Inflammatory macrophage (primary cell): ENCODE results near the gene C16orf96.

Experiments
- DNase-seq, 2 donors: peaks; one replicate each; pipeline ENCODE4 v3.0.0-alpha.2; 2020 to 2022

C16orf96 gene

DNA sequence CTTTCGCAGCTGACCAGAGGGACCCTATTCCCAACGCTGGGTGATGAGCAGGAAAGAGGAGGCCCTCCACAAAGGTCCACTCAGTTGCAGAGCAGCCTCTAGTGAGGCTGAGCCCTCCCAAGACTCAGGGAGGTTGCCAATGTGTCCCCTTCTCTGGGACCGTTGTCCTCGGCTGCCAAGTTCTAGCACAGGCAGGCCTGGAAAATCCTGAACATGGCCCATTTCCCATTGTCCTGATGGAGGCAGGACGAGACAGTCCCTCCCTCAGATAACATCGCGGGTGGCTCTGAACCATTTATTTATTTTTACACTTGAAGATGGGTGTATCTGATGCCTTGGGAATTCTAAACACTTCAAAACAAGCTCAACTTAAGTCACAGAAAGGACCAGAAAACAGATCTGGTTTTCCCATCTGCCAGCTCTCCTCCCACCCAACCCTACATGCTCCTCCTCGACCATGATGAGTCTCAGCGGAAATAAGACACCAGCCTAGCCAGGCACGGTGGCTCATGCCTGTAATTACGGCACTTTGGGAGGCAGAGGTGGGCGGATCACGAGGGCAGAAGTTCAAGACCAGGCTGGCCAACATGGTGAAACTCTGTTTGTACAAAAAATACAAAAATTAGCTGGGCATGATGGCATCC lies 30.4 kb upstream of the C16orf96 start:
- DNase-seq, result no peak

- no peak for DNase-seq
Observed at GRCh38 chr16:4529085-4530060, 26.8 kb upstream of the C16orf96 start.

DNA sequence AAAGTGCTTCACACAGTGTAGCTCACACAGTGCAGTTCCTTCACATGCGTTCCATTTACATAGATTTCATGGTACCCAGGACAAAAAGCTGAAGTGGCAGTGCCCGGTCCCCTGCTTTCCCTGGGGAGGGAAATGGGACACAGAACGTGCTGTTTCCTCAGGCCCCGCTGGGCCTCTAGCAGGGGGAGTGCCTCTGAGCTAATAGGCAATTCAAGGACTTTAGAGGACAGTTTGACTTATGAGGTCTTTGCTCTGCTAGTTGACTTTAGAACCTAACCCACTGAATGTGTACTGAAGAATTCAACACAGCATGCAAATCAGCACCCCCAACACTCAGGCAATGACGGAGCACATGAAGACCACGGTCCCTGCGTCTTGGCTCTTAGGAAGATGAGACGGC lies 24.3 kb upstream of the C16orf96 start:
- no peak for DNase-seq

- no peak for DNase-seq
Observed at GRCh38 chr16:4532238-4532637, 23.9 kb upstream of the C16orf96 start.

DNA sequence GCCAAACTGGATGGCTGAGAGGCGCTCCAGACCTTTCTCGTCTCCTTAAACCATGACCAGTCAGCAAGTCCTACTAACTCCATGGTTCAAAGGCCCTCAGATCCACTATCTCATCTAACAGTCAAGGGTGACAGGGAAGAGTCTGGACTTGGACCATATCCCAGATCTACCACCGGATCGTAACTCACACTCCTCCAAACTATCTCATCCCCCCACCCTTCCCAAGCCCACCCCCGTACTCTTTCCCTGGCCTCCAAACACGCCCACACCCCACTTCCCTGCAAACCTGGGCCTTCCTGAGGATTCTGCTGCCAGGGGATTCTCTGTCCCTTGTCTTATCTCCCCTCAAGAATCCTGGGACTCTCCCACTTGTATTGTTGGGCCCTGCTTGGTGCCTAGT lies 22.6 kb upstream of the C16orf96 start:
- DNase-seq, result no peak

- DNase-seq, result no peak
Observed at GRCh38 chr16:4534151-4534790, 21.9 kb upstream of the C16orf96 start.

GRCh38 chr16:4535627-4536108 lies 20.5 kb upstream of the C16orf96 start:
- DNase-seq, result peak in 1 of 2 donors; percentile 13

DNA sequence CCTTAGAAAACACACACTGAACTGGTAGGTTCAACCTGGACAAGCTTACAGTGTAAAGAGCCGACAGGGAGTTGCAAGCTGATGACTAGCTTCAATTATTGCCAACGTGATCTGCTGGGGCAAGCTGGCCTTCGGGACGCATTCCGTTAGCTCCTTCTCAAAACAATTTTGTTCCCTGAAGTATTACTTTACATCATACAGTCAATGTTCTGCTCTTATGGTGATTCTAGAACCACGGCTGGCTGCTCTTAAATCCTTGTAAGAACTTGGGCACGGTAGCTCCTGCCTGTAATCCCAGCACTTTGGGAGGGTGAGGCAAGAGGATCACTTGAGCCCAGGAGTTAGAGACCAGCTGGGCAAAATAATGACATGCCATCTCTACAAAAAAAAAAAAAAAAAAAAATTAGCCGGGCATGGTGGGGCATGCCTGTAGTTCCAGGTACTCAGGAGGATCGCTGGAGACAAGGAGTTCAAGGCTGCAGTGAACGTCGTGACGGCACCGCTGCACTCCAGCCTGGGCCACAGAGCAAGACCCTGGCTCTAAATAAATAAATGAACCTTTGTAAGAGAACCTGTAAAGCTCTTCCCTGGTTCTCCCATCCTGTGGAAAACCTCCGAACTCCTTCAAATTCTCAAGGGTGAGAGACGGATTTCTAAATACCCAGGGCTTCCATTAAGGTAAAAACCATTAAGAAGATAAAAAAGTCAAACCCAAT lies 19.6 kb upstream of the C16orf96 start:
- no peak for DNase-seq

- peak in 1 of 2 donors; percentile 10 for DNase-seq
Observed at GRCh38 chr16:4537376-4538343, 18.5 kb upstream of the C16orf96 start.

DNA sequence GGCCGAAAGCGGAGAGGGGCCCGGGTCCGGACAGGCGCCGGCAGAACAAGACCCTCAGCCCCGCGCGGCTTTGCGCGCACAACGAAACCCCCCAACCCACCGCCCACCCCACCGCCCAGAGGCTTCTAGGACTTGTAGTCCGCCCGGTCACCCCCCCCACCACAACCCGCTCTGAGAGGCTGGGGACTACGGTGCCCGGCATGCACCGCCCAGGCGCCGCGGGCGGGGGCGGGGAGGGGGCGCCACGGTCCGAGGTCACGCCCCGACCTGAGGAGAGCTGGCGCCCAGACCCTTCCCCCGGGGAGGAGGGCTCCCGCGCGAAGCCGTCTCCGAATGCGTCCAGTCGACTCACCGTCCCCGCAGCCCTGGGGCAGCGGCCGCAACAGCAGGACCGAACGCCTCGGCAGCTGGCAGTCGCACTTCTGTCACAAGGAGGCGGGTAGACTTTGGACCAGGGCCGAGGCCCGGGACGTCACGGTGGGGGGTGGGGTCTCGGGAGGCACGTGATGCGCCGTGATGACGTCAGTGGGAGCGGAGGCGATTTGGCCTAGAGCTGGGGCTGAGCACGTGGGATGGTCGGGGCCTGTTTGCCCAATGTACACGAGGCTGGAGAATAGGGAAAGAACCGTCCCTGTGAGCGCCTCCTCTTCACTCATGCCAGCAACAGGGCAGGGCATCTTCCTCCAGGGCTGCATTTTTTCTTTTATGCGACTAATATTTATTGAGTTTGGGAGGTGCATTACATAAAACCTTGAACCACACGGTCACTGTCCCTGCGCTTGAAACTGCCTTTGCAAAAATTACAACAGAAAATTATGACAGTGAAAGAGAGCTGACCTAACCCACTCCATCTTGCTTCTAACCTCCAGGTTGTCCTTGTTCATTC lies 17.5 kb upstream of the C16orf96 start, which contains the start of gene CDIP1:
TSS of gene CDIP1 (minus strand) at position 424 of the 886 bp plus-strand sequence. CDS start 24,643 bp downstream, outside the sequence.
- DNase-seq, result peak; percentile 99

DNA sequence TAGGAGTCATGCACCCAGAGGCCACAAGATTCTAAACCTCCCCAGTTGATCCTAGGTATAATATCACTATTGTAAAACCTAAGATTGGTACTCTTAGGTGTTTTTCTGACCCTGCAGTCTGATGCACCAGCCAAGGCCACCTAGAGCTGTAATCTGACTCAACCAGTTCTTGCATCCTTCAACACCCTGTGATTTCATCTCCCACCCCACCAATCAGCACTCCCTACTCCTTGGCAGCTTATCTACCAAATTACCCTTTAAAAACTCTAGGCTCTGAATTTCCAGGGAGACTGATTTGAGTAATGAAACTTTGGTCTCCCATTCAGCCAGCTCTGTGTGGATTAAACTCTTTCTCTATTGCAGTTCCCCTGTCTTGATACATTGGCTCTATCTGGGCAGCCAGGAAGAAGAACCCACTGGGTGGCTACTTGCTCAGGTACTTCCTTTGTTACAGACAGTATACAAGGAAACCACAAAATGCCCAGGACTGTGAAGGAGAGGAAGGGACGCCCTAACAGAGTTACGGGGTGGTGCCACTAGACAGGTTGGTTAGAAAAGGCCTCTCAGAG lies 16.3 kb upstream of the C16orf96 start:
- DNase-seq, result no peak

- no peak for DNase-seq
Observed at GRCh38 chr16:4544473-4544872, 11.7 kb upstream of the C16orf96 start.

DNA sequence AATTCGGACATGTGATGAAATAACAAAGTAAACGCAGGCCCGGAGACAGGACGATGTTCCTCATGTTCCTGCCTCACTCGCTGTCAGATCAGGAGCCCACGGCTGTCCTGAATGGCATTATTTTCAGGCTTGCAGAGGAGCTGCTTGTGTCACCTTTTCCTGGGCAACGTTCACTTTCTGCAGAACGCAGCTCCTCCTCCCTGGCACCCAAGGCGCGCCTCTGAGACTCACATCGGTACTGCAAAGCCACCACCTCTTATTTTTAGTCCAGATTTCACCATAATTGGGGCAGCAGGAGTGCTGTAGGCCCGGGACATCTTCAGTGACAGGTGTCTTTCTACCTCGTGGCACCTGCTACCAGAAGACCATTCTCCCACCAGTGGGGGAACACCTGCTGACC lies 8.0 kb upstream of the C16orf96 start:
- DNase-seq, result no peak

DNA sequence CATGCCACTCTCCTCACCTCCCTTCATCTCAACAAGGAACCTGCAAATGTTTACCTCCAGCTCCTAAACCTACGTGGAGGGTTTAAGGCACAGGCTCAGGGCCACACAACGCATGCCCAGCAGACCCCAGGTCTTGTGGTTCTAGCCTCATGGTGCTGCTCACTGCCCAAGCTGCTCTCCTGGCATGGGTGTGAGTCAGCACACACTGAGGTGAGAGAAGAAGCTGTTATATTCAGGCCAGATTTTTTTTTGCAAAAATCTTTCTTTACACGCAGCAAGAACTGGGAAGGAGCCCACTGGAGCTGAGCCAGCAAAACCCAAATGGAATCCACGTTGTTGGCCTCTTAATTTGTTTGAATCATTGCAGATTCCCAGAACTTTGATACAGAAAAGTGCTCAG lies 5.5 kb upstream of the C16orf96 start:
- no peak for DNase-seq

DNA sequence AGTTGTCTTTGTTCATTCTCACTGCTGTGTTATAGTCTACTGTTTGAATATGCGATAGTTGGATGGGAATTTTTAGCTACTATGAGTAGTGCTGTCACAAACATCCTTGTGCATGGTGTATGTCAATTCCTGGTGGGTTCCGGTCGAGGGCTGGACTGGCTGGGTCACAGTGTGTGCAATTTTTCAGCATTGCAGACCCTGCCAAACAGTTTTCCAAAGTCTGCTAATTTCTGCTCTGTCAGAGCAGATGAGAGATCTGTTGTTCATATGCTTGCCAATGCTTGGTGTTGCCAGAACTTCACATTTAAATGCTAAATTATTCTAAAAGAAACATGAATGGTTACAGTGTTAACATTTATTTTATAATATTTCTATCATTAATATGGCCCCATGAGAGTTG lies 3.6 kb upstream of the C16orf96 start:
- DNase-seq, result no peak

DNA sequence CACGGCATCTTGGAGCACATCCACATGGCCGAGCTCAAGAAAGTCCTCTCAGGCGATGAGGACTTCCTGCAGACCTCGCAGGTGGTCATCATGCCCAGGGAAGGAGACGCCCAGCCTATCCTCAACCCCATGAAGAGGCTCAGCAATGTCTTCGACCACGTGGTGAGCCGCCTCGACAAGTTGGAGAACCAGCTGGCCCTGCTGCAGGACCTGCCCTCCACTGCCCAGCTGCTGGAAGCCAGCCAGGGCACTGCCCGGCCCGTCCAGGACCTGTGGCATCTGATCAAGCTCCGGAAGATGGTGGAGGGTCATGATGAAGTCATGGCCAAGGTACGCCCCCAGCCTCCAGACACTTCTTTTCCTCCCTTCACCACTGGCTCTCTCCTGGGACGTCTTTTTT lies 440 bp downstream of the C16orf96 start:
- DNase-seq, result no peak

DNA sequence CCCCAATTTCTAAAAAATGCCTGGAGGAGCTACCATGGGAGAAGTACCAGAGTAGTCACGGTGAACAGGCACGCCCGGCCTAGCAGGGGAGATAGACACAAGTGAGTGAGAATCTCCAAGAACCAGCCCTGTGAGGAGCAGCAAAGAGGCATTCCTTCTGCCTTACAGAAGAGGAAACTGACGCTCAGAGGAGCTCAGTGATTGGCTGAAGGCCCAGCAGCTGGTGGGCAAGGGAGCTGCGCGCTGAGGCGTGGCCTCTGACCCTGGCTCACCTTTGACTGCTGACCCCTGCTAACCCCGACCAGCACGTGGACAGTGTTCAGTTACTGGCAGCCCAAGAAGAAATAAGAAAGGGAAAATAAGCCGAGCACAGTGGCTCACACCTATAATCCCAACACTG lies 1.8 kb downstream of the C16orf96 start:
- no peak for DNase-seq

DNA sequence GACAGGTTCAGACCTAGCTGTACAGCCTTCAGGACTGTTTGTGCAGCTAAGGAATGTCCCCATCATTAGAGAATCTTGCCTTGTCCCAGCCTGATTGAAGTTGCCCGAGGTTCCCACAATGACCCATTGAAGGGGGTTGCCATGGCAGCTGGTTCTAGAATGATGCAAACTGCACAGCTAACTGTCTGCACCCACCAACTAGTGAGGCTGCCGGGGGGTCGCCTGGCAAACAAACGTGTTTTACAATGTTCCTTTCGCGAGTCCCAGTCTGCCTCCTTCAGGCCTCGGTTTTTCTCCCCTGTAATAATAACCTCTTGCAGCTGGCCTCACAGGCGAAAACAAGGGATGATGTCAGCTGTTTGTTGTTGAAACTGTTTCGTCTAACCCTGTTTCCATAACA lies 5.5 kb downstream of the C16orf96 start:
- no peak for DNase-seq

- DNase-seq, result no peak
Observed at GRCh38 chr16:4564661-4565267, 8.6 kb downstream of the C16orf96 start.
